ENCODE data around the gene RAMP1. TPM values are rescaled to one million over a fixed set of nuclear protein-coding genes. Genes with fewer than 3 reads are reported as not detected.

Gene RAMP1
- total RNA-seq, 1 donor from 2014 or later, result 4.4 TPM

GRCh38 chr2:237932731-237933131, 73.3 kb downstream of the RAMP1 start:
- Histone ChIP-seq H3K36me3 (ENCODE audit: control insufficient read depth, insufficient read depth, low read length) (no peaks in the 10 kb centered on the region), H3K27me3 (ENCODE audit: control insufficient read depth, insufficient read depth, low read length) (no peaks in the 10 kb centered on the region), H3K4me3 (ENCODE audit: low read depth, low read length) (no peak overlapping the region)
- DNase-seq (ENCODE audit: low read depth), result no peak
- TF ChIP-seq, protein P1, sequence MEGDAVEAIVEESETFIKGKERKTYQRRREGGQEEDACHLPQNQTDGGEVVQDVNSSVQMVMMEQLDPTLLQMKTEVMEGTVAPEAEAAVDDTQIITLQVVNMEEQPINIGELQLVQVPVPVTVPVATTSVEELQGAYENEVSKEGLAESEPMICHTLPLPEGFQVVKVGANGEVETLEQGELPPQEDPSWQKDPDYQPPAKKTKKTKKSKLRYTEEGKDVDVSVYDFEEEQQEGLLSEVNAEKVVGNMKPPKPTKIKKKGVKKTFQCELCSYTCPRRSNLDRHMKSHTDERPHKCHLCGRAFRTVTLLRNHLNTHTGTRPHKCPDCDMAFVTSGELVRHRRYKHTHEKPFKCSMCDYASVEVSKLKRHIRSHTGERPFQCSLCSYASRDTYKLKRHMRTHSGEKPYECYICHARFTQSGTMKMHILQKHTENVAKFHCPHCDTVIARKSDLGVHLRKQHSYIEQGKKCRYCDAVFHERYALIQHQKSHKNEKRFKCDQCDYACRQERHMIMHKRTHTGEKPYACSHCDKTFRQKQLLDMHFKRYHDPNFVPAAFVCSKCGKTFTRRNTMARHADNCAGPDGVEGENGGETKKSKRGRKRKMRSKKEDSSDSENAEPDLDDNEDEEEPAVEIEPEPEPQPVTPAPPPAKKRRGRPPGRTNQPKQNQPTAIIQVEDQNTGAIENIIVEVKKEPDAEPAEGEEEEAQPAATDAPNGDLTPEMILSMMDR (IDR thresholded peaks at IDR 0.05; ENCODE audit: insufficient read depth, low read length, poor library complexity, severe bottlenecking), result no peak

GRCh38 chr2:237934186-237934585, 74.8 kb downstream of the RAMP1 start:
- no peak for DNase-seq (ENCODE audit: low read depth)
- Histone ChIP-seq H3K27me3 (ENCODE audit: control insufficient read depth, insufficient read depth, low read length) (no peaks in the 10 kb centered on the region), H3K36me3 (ENCODE audit: control insufficient read depth, insufficient read depth, low read length) (no peaks in the 10 kb centered on the region), H3K4me3 (ENCODE audit: low read depth, low read length) (no peak overlapping the region)
- TF ChIP-seq, protein P1 (IDR thresholded peaks at IDR 0.05; ENCODE audit: insufficient read depth, low read length, poor library complexity, severe bottlenecking), result no peak

GRCh38 chr2:237935740-237936452, 76.5 kb downstream of the RAMP1 start:
- Histone ChIP-seq H3K4me3 (ENCODE audit: low read depth, low read length) (no peak overlapping the region), H3K27me3 (ENCODE audit: control insufficient read depth, insufficient read depth, low read length) (no peaks in the 10 kb centered on the region), H3K36me3 (ENCODE audit: control insufficient read depth, insufficient read depth, low read length) (no peaks in the 10 kb centered on the region)
- no peak for DNase-seq (ENCODE audit: low read depth)
- TF ChIP-seq, protein P1 (IDR thresholded peaks at IDR 0.05; ENCODE audit: insufficient read depth, low read length, poor library complexity, severe bottlenecking), result no peak

- TF ChIP-seq, protein P1 (IDR thresholded peaks at IDR 0.05; ENCODE audit: insufficient read depth, low read length, poor library complexity, severe bottlenecking), result no peak
- DNase-seq (ENCODE audit: low read depth), result no peak
- no peak overlapping the region for H3K4me3 ChIP-seq (ENCODE audit: low read depth, low read length)
- no peaks in the 10 kb centered on the region for H3K27me3 ChIP-seq (ENCODE audit: control insufficient read depth, insufficient read depth, low read length)
- no peaks in the 10 kb centered on the region for H3K36me3 ChIP-seq (ENCODE audit: control insufficient read depth, insufficient read depth, low read length)
Measured at GRCh38 chr2:237939251-237939650, 79.8 kb downstream of the RAMP1 start.

GRCh38 chr2:237940828-237941227, 81.4 kb downstream of the RAMP1 start:
- Histone ChIP-seq H3K27me3 (ENCODE audit: control insufficient read depth, insufficient read depth, low read length) (no peaks in the 10 kb centered on the region), H3K4me3 (ENCODE audit: low read depth, low read length) (no peak overlapping the region), H3K36me3 (ENCODE audit: control insufficient read depth, insufficient read depth, low read length) (no peaks in the 10 kb centered on the region)
- TF ChIP-seq, protein P1 (IDR thresholded peaks at IDR 0.05; ENCODE audit: insufficient read depth, low read length, poor library complexity, severe bottlenecking), result no peak
- DNase-seq (ENCODE audit: low read depth), result no peak

DNA sequence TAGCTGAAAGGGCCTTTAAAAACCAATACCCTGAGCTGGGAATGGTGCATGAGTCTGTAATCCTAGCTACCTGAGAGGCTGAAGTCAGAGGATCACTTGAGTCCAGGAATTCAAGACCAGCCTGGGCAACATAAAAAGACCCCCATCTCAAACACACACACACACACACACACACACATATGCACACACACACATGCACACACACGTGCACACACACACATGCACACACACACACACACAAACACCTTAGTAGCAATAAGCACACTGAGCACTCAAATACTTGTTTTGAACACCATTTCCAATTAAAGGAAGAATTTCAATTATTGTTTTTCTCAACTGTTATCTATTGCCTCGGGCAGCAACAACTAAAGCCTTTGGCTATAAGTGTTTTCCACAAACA, 81.8 kb downstream of the RAMP1 start:
- DNase-seq (ENCODE audit: low read depth), result no peak
- Histone ChIP-seq H3K36me3 (ENCODE audit: control insufficient read depth, insufficient read depth, low read length) (no peaks in the 10 kb centered on the region), H3K4me3 (ENCODE audit: low read depth, low read length) (no peak overlapping the region), H3K27me3 (ENCODE audit: control insufficient read depth, insufficient read depth, low read length) (no peaks in the 10 kb centered on the region)
- TF ChIP-seq, protein P1 (IDR thresholded peaks at IDR 0.05; ENCODE audit: insufficient read depth, low read length, poor library complexity, severe bottlenecking), result no peak

Data from kidney epithelial cell (primary cell).